Astrocyte of the spinal cord (primary cell): ENCODE data around the gene RASGEF1C.

Experiments
- DNase-seq: peaks from one replicate; pipeline ENCODE4 v3.0.0; 2011; ENCODE audit warnings: low read depth, low spot score
- H3K4me3 ChIP-seq: 2 replicates; pipeline ENCODE4 v1.5.1; 2011; ENCODE audit warnings: low read depth, mild to moderate bottlenecking, low read length, moderate library complexity
- in situ Hi-C: cut with HindIII; loops from 2 replicates; pipeline ENCODE4 v1.10.0; 2017; ENCODE audit warnings: low sequenced_read_pairs
- TF ChIP-seq, protein P1 (sequence below): IDR thresholded peaks from 2 replicates; pipeline ENCODE4 v1.5.1; 2012; ENCODE audit warnings: low read depth, mild to moderate bottlenecking, low read length, inconsistent platforms

The RASGEF1C gene

DNA sequence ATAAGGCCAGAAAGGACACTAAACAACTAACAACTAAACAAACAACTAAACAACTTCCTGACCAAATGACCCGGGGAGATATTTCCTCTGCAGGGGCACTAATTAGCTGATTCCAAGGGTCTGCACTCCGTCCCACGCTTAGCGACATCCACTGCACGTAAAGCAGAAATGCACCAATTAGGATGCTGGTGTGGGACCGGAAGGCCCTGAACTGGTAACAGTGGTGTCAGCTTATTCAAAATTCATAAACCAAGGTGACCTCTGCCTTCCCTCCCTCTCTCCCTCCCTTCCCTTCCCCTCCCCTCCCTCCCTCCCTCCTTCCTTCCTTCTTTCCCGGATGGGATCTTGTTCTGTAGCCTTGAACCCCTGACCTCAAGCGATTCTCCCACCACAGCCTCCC is 9.6 kb downstream of the RASGEF1C start:
- H3K4me3 ChIP-seq, result no peak overlapping the region
- TF ChIP-seq, protein P1, sequence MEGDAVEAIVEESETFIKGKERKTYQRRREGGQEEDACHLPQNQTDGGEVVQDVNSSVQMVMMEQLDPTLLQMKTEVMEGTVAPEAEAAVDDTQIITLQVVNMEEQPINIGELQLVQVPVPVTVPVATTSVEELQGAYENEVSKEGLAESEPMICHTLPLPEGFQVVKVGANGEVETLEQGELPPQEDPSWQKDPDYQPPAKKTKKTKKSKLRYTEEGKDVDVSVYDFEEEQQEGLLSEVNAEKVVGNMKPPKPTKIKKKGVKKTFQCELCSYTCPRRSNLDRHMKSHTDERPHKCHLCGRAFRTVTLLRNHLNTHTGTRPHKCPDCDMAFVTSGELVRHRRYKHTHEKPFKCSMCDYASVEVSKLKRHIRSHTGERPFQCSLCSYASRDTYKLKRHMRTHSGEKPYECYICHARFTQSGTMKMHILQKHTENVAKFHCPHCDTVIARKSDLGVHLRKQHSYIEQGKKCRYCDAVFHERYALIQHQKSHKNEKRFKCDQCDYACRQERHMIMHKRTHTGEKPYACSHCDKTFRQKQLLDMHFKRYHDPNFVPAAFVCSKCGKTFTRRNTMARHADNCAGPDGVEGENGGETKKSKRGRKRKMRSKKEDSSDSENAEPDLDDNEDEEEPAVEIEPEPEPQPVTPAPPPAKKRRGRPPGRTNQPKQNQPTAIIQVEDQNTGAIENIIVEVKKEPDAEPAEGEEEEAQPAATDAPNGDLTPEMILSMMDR, result no peak
- DNase-seq, result no peak
- in situ Hi-C loops, result no loop called here

DNA sequence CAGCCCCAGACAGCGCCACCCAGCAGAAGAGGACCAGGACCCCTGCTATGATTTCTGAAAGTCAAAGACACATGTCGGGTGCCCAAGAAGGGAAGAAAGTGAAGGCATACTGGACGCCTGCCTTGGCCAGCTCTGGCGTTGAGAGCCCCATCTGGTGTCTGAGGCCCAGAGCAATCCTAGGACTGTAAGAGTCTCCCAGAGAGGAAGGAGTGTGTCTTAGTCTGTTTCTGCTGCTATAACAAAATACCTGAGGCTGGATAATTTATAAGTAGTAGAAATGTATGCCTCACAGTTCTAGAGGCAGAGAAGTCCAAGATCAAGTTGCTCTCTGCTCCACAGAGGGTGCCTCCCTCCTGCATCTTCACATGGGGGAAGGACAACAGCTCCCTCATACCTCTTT is 10.8 kb downstream of the RASGEF1C start:
- in situ Hi-C loops, result no loop called here
- no peak overlapping the region for H3K4me3 ChIP-seq
- TF ChIP-seq, protein P1, result no peak
- DNase-seq, result no peak

DNA sequence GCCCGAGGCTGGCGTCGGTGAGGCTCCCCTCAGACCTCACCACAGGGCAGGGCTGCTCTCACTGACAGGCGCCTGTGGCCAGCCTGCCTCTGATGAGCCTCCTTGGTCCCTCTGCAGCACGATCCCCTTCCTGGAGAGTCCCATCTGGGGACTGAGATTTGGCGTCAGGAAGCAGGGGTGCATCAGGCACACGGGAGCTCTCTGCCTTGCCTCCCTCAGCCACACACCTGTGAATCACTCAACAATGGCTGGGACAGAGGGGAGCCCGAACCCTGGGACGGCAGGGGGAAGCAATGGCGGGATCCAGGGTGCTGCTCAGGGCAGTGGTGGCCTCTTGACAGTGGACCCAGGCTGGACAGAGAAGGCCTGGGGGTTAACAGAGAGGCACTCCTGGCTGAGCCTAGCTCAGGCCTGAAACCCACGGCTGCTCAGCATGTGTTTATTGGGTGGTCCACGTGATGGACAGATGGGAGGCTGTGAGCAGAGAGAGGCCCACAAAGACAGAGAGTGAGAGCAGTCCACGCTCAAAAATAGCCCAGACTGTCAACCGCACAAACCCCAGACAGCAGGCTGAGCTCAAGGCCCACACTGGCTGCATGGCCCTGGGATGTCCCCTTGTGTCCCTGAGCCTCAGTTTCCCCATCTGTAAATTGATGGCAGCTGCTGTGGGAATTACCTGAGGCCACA is 11.9 kb downstream of the RASGEF1C start:
- in situ Hi-C loops, result no loop called here
- DNase-seq, result no peak
- TF ChIP-seq, protein P1, result no peak
- H3K4me3 ChIP-seq, result no peak overlapping the region

DNA sequence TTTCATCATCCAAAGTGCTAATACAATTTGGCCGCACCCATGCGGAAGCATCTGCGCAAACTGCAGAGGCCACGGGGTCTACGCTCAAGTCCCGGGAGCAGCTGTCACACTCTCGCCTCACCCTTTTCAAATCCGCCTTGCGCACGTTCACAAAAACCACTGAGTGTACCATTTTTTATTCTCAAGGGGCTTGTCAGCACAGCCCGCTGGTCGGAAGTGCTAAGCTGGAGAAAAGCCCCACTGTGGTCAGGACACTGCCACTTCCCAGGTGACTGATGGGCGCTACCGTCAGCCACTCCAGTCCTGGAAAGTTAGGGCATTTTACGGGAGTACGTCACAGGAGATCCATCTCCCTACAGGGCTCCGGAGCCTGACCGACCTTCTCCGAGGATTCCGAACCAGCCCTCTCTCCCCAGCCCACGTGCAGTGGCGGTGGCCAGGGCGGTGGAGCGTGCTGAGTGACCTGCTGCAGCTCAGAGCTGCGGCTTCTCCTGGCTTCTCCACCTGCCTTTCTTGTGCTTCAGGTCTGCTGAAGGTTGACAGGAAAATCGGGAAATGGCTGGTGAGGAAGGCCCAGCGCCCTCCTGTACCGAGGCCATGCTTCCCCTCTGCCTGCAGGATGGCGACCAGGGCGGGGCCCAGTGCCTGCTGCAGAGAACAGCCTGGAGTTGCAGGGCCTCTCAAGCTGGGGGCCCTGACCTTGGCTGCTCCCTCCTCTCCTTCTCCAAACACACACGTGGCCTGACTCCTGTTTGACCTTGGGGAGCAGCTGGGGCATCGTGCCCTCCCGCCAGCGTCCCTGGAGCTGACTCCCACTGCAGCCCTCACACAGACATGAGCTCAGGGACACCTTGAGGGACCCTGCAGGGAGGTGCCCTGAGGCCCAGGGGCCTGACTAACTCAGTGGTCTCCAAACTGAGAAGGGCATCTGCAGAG is 14.3 kb downstream of the RASGEF1C start:
- no peak for DNase-seq
- TF ChIP-seq, protein P1, result no peak

DNA sequence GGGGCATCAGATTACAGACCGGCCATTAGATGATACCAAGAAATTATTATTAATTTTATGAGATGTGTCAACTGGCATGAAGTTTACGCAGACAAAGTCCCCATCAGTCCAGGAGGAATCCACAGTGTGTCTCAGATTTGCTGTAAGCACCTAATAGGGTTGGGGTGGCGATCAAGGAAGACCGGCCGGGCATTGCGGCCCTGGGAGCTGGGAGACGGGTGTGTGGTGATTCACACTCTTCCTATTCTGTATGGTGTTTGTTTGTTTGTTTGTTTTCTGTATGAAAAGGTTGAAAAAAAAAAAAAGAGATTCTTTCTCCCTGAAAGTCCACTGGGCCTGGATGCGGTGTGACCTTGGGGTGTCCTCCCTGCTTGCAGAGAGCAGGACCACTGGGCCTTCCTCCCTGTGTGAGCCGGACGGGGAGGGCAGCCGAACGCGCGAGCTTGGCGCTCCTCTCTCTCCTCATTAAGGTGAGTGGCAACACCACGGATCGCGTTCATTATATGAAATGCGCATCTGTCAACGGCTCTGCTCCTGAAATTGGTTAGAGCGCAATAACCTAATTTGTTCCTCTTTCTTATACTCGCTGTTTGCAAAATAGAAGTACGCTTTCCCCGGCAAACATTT is 15.1 kb downstream of the RASGEF1C start:
- in situ Hi-C loops, result no loop called here
- no peak overlapping the region for H3K4me3 ChIP-seq
- TF ChIP-seq, protein P1, result no peak
- DNase-seq, result no peak

More for the DNA sequence above, 14.3 kb downstream of the RASGEF1C start:
- no peak overlapping the region for H3K4me3 ChIP-seq
- in situ Hi-C loops, result no loop called here

DNA sequence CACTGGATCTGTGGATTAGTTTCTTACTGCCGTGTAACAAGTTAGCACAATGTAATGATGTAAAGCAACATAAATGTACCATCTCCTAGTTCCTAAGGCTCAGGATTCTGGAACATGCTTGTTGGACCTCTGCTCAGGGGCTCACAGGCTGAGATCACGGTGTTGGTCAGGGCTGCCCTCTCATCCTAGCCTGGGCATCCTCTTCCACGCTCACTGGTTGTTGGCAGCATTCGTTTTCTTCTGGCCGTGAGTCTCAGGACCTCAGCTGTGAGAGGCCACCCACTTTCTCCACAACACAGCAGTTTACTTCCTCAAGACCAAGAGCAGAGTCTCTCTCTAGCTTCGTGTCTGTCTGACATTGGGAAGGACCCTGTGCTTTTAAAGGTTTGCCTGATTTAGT is 17.3 kb downstream of the RASGEF1C start:
- in situ Hi-C loops, result no loop called here
- DNase-seq, result no peak
- no peak overlapping the region for H3K4me3 ChIP-seq
- TF ChIP-seq, protein P1, result no peak
